NCI-H510A treated with DMSO at 0.1 percent for 48 hours (cell line): ENCODE measurements around the gene NOL4L.

Source experiments
- DNase-seq: peaks from one replicate; lab custom pipeline; 2025; lab: John Stamatoyannopoulos, UW

Gene NOL4L

GRCh38 chr20:32560989-32561830 lies 23.9 kb downstream of the NOL4L start:
- DNase-seq, result peak; percentile 28

GRCh38 chr20:32560482-32560988 lies 24.6 kb downstream of the NOL4L start:
- no peak for DNase-seq

GRCh38 chr20:32559753-32560380 lies 25.3 kb downstream of the NOL4L start:
- no peak for DNase-seq

- DNase-seq, result no peak
Measured at GRCh38 chr20:32559205-32559752, 25.9 kb downstream of the NOL4L start.

GRCh38 chr20:32558526-32558925 lies 26.6 kb downstream of the NOL4L start:
- DNase-seq, result no peak

- DNase-seq, result no peak
Measured at GRCh38 chr20:32557319-32557718, 27.8 kb downstream of the NOL4L start.

- DNase-seq, result no peak
Measured at GRCh38 chr20:32556312-32557184, 28.6 kb downstream of the NOL4L start.

GRCh38 chr20:32555584-32555983 lies 29.5 kb downstream of the NOL4L start:
- no peak for DNase-seq

GRCh38 chr20:32554965-32555289 lies 30.2 kb downstream of the NOL4L start:
- no peak for DNase-seq

- no peak for DNase-seq
Measured at GRCh38 chr20:32553618-32554017, 31.5 kb downstream of the NOL4L start.

- no peak for DNase-seq
Measured at GRCh38 chr20:32551693-32552092, 33.4 kb downstream of the NOL4L start.

- DNase-seq, result no peak
Measured at GRCh38 chr20:32549842-32550241, 35.3 kb downstream of the NOL4L start.

- no peak for DNase-seq
Measured at GRCh38 chr20:32547753-32548034, 37.4 kb downstream of the NOL4L start.

- no peak for DNase-seq
Measured at GRCh38 chr20:32546918-32547752, 38.0 kb downstream of the NOL4L start.

GRCh38 chr20:32544893-32545840 lies 40.0 kb downstream of the NOL4L start:
- no peak for DNase-seq

GRCh38 chr20:32544260-32544722 lies 40.8 kb downstream of the NOL4L start:
- DNase-seq, result no peak

GRCh38 chr20:32543570-32544259 lies 41.4 kb downstream of the NOL4L start:
- DNase-seq, result no peak

- DNase-seq, result no peak
Measured at GRCh38 chr20:32542259-32542615, 42.9 kb downstream of the NOL4L start.

GRCh38 chr20:32541323-32542258 lies 43.5 kb downstream of the NOL4L start:
- no peak for DNase-seq
